ENCODE results near the gene A1BG. TPM values are rescaled to one million over a fixed set of nuclear protein-coding genes. Genes with fewer than 3 reads are reported as not detected.

Gene A1BG
- total RNA-seq, 1 experiment from 2014 or later, result 47.4 TPM

GRCh38 chr19:58400916-58401839, 47.9 kb upstream of the A1BG start:
- peak overlapping the region; percentile 91 for H3K27ac ChIP-seq (ENCODE audit: low read length)

More at GRCh38 chr19:58400916-58401839, 47.9 kb upstream of the A1BG start:
- peaks cover 26% of the 10 kb centered on the region for H3K4me1 ChIP-seq (ENCODE audit: control insufficient read depth, insufficient read depth, low read length)
- intact Hi-C loops (cut with micrococcal nuclease; ENCODE audit: unreplicated experiment) (no loop called here), in situ Hi-C loops (cut with HindIII; ENCODE audit: low pct_unique_long_range_greater_than_20kb, low sequenced_read_pairs) (no loop called here)
- peak overlapping the region; percentile 66 to 93 for H3K4me3 ChIP-seq (ENCODE audit: low read depth in 2 of 2, low read length in 2 of 2)
- peak; percentile 96 for DNase-seq (ENCODE audit: low read depth, low spot score)
- no peaks in the 10 kb centered on the region for H3K9me3 ChIP-seq (ENCODE audit: control insufficient read depth, insufficient read depth, low read depth, low read length)
- CTCF ChIA-PET, result no interaction called here
- TF ChIP-seq SIN3A (IDR thresholded peaks at IDR 0.05; ENCODE audit: borderline replicate concordance, insufficient read depth, low read depth, low read length), result 0 out of 2 replicates have a peak, but pooled peaks have one; percentile 40
- TF ChIP-seq CTCF (IDR thresholded peaks at IDR 0.05), result no peak
- TF ChIP-seq POLR2AphosphoS5 (IDR thresholded peaks at IDR 0.05; ENCODE audit: low read depth, low read length), result peak; percentile 95
- TF ChIP-seq TCF7L2 (IDR thresholded peaks at IDR 0.05; ENCODE audit: low read depth, low read length), result no peak
- peak in 1 of 2 experiments; percentile 65; a peak in 1 of 4 replicates for TF ChIP-seq REST (IDR thresholded peaks at IDR 0.05; ENCODE audit: insufficient read depth in 1 of 2, low read depth in 2 of 2, low read length in 1 of 2)
- POLR2A ChIA-PET, result no interaction called here
- peak; percentile 96 for ATAC-seq
- no peaks in the 10 kb centered on the region for H3K36me3 ChIP-seq (ENCODE audit: control insufficient read depth, insufficient read depth, low read length)
- no peaks in the 10 kb centered on the region for H3K27me3 ChIP-seq (ENCODE audit: control insufficient read depth, insufficient read depth, low read length)
- BruUV-seq (replicated peaks), result no TSS peak

Measured in Panc1 (cell line).